ENCODE measurements around the gene ERBB2.

ERBB2 gene

DNA sequence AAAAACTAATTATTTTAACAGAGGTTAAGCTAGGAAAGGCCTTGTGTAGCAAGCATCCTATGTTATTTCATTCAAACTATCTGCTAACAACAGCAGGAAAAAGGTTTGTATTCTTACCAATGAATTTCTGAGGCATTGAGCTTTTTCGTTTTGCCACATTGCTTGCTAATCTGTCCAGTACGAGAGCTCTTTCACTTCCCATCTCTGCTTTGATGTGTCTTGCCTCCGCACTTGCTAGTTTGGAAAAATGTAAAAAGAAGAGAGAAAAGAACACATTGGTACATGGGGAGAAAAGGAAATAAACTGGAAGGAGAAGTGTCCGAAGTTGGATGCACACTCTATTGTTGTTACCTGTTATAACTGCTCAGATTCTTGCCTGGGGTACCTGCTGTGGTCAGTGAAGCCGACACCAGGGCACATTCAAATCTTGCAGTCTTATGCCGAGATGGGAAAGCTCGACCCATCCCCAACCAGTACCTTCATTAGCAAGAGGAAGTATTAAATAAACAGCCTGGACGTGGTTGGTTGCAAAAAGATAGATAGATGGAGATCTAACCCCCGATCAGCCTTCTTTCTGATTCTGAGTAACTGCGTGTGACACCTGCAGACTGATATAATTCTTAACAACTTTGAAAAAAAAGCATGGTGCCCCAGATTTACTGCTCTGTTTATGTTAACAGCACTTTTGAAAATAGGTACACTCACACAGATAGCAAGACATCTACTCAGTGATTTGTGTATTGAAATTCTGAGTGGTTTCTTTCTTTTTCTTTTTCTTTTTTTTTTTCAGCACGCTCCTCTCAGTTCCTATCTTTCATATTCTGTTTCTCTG is 77.9 kb downstream of the ERBB2 start:
- TF ChIP-seq EZH2phosphoT487 (IDR thresholded peaks at IDR 0.05; ENCODE audit: low read length) (no peak), EZH2 (optimal IDR thresholded peaks at IDR 0.05; ENCODE audit: low read depth, low read length) (no peak)
- TF ChIP-seq, protein P1, sequence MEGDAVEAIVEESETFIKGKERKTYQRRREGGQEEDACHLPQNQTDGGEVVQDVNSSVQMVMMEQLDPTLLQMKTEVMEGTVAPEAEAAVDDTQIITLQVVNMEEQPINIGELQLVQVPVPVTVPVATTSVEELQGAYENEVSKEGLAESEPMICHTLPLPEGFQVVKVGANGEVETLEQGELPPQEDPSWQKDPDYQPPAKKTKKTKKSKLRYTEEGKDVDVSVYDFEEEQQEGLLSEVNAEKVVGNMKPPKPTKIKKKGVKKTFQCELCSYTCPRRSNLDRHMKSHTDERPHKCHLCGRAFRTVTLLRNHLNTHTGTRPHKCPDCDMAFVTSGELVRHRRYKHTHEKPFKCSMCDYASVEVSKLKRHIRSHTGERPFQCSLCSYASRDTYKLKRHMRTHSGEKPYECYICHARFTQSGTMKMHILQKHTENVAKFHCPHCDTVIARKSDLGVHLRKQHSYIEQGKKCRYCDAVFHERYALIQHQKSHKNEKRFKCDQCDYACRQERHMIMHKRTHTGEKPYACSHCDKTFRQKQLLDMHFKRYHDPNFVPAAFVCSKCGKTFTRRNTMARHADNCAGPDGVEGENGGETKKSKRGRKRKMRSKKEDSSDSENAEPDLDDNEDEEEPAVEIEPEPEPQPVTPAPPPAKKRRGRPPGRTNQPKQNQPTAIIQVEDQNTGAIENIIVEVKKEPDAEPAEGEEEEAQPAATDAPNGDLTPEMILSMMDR (IDR thresholded peaks at IDR 0.05; ENCODE audit: low read length), result no peak
- H3K36me3 ChIP-seq (replicated peaks; ENCODE audit: insufficient read depth, low read length), result 0 out of 2 replicates have a peak, but pooled peaks cover 7% of the 10 kb centered on the region
- DNase-seq, result peak; percentile 60
- no peak overlapping the region for H2AFZ ChIP-seq (ENCODE audit: low read length)
- peak overlapping the region; percentile 71 for H3K9ac ChIP-seq (ENCODE audit: low read length)
- no peaks in the 10 kb centered on the region for H3K9me3 ChIP-seq (replicated peaks; ENCODE audit: insufficient read depth, low read length)
- no peaks in the 10 kb centered on the region for H3K9me2 ChIP-seq (replicated peaks; ENCODE audit: insufficient read depth, low read length)
- peaks cover 89% of the 10 kb centered on the region for H3K79me2 ChIP-seq (ENCODE audit: low read length)
- H3K27me3 ChIP-seq (replicated peaks; ENCODE audit: insufficient read depth, low read length), result no peaks in the 10 kb centered on the region
- H3K4me2 ChIP-seq (ENCODE audit: low read depth, low read length), result peak overlapping the region; percentile 96
- H3K4me1 ChIP-seq (ENCODE audit: low read length), result peaks cover 77% of the 10 kb centered on the region
- peak overlapping the region; percentile 58 for H3K4me3 ChIP-seq (ENCODE audit: low read length)
- H3F3A ChIP-seq (ENCODE audit: insufficient read depth, low read length), result peaks cover 84% of the 10 kb centered on the region
- H3K27ac ChIP-seq (ENCODE audit: low read length), result peak overlapping the region; percentile 87
- H4K20me1 ChIP-seq (ENCODE audit: insufficient read depth, low read length), result no peaks in the 10 kb centered on the region
